Measurements from ENCODE around the gene PRRC2C. TPM values are rescaled to one million over a fixed set of nuclear protein-coding genes. Genes with fewer than 3 reads are reported as not detected.

The PRRC2C gene
- 82.0 and 105 TPM in 2 replicates for polyA plus RNA-seq

GRCh38 chr1:171485375-171486047 is at the start of gene PRRC2C:
PRRC2C (plus strand) TSS chr1:171485530; CDS start chr1:171512089, 26,559 bp downstream.

GRCh38 chr1:171622152-171622462 is 136.8 kb downstream of the PRRC2C start, which contains the start of gene MYOCOS:
MYOCOS (plus strand) TSS chr1:171622243; CDS start chr1:171623884, 1,641 bp downstream.

Other genes with a start within 250 kb of the PRRC2C start
- not detected in 2 replicates for gene FMO1, start 237.0 kb upstream of the PRRC2C start, polyA plus RNA-seq
- 3.5 TPM in 1 of 2 replicates, not detected in the other for gene FMO4, start 171.3 kb upstream of the PRRC2C start, polyA plus RNA-seq
- not detected in 2 replicates for gene MYOCOS, start 136.7 kb downstream of the PRRC2C start, polyA plus RNA-seq
- gene MYOC, start 167.2 kb downstream of the PRRC2C start, polyA plus RNA-seq: not detected in 2 replicates